NCI-H187 (cell line): Measurements from ENCODE around the gene SLC39A5.

Experiments used
- DNase-seq, 2 experiments: peaks; one replicate each; lab custom pipeline; 2025; lab: John Stamatoyannopoulos, UW

The SLC39A5 gene

DNA sequence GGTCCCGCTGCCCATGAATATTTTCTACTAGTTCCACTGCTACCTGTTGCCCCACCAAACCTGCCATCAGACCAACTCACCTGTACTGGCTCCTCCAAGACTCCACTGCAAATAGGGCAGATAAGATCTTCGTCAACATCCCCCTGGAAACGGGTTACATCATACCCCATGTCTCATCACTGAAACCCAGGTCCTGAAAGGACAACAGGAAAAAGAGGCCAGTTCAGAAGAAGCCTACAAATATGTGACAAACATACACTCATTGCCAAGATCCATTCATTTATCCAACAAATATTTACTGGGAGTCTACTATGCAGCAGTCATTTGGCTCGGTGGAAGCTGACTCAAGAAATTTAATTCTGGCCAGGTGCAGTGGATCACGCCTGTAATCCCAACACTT lies 16.0 kb upstream of the SLC39A5 start:
- no peak for DNase-seq

DNA sequence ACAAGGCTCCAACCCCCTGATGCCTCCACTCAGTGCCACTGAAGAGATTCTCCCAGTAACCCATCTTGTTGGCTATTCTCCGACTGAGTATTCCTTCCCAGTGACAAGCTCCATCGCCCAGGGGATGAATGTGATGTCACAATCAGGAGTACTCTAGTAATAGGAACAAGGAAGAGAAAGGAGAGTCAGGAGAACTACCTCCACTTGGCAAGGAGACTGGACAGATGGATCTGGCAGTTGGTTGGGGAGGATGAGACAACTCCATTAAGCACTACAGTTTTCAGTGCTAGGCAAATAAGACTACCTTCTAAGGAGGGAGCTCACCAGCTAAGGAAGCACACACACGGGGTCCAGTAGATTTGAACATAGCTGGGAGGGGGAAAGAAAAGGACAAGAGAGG lies 13.4 kb upstream of the SLC39A5 start:
- DNase-seq, result no peak

DNA sequence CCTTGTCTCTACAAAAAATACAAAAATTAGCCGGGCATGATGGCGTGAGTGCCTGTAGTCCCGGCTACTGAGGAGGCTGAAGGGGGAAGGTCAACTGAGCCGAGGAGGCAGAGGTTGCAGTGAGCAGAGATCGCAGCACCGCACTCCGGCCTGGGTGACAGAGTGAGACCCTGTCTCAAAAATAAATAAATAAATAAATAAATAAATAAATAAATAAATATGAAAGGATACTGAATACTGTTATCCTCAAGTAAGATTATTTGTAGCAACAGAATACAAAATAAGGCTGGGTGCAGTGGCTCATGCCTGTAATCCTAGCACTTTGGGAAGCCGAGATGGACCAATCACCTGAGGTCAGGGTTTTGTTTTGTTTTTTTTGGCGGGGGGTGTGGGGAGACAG lies 10.0 kb upstream of the SLC39A5 start:
- no peak for DNase-seq

DNA sequence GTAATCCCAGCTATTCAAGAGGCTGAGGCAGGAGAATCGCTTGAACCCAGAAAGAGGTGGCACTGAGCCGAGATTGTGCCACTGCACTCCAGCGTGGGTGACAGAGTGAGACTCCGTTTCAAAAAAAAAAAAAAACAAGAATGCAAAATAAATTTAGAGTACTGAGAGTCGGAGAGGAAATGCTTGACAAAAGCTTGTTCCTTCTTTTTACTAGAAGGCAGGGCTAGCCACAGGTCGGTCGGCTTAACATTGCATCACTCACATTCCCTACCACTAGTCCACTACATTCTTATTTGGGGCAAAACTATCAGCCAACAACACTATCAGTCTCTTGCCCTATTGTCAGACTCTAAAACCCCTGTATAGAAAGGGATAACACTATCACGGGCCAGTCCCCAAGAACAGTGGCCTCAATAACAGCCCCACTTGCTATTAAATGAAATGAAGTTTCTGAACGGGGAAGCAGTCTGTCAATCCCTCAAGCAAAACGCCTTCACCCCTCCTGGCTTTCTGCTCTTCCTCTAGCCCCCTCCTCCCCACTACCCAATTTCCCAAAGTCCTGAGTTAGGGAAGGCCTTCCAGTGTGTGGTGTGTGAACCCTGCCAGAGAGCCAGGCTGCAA lies 9.1 kb upstream of the SLC39A5 start:
- no peak for DNase-seq

DNA sequence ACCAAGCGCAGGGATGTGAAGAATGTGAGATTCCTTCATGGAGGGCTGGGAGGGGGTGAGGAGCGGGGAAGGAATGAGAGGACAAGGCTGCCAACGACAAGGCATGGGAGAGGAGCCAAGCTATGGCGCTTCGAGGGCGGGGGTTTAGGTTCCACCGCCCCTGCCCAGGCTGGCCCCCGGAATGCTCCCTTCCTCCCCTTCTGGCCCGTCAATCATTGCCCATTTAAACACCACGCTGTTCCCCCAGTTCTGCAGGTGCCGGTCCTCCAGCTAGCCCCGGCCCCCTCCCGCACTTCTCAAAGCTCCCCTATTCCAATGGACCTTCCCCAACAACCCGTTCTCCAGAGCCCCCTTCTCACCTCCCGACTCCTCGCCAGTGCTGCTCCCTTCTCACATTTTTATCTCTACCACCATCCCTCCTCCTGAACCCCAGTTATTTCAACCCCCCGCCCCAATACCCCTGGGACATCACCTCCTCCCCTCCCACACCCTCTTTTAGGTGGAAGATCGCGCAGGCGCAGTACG lies 8.6 kb upstream of the SLC39A5 start:
- no peak for DNase-seq

DNA sequence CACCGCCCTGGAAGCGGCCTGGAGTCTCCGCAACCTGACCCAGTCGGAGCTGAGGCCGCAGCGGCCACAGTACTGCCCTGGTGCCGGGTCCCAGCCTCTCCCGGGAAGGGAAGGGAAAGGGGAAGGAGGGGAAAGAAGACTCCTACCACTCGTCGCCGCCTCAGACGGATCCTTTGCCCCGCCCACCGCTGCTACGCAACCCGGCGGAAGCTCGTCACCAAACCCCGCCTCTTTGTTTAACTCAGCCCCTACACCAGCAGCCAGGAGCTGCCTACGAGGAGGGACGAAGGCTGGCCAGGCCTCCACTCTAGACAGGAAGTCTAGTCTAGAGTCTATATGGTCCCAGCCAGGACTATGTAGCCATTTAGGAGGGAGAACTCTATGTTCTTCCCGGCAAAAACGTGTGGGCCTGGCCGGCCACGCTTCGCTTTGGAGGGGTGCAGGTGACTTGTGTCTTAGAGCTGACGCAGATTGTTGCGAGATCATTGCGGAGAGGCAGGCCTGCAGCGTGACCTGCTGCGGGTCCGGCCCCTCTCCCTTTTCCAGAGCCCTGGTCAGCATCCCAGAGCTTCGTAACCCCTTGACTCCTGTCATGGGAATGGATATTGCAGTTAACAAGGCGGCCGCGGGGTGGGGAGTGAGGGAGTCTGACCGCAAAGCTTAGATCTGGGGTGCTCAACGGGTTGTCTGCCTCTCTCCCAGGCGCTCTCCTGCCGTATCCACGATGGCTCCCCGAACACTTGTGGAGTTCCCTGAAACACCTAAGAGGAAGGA lies 7.9 kb upstream of the SLC39A5 start, which contains the start of gene RNF41:
RNF41 (minus strand) TSS at position 166 of the 774 bp plus-strand sequence. CDS start 7,875 bp downstream, outside the sequence.
- DNase-seq, result peak; percentile 95 to 97

DNA sequence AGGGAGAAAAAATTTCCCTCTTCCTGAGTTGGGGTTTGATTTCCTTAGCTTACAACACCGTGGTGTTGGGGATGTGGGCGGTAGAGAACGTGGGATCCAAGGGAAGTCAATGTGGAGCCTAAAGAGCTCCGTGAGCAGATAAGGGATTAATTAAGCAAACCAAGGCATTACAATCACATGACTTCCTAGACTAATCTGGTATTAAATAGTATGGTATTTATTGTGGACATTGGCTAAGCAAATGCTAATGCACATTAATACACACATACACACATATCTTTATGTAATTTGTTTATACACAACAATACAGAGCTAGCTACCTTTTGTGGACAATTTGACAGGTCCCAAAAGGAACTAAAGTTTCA lies 7.3 kb upstream of the SLC39A5 start:
- DNase-seq, result peak in 1 of 2 experiments; percentile 46

DNA sequence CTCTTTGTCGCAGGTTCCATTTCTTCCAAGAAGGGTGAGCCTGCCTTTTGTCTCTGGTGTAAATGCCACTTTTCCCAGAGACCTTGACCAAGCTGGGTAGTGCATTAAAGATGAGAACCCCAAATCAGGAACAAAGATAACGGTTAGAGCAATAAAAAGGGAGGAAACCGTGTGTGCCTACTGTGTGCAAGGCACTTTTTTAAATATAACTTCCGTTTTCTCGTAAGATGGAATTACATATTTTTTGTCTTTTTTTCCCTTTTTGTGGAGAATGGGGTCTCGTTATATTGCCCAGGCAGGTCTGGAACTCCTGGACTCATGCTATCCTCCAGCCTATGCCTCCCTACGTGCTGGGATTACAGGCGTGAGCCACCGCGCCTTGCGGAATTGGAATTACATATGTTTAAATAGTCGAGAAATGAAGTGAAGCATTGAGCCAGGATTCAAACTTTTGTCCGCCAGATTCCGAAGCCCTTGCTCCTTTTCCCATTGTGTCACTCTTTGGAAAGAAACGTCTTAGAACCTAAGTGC lies 6.2 kb upstream of the SLC39A5 start:
- DNase-seq, result no peak

DNA sequence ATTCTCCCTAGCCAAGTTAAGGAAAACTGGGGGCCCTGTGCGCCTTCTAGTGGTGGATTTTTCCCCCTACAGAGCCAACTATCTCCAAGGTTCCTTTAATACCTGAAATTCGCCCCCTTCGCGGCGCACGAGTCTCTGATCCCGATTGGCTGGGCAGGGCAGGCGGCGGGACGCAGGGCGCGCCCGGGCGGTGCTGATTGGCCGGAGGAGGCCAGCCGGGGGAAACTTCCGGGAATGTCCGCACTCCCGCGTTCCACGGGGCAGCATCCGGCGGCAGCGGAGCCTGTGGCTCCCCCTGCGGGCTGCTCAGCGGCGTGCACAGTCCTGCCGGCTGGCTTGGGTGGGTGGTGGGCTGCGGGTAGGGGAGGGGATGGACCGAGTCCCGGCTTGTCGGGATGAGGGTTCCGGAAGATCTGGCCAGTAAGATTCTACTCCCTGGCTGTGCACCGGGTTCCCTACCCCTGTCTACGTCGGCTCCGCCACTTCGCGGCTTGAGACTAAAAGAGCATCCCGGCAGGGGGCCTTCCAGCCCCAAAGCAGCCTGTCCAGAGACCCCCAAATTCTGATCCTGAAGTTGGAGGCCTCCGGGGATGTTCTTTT lies 5.6 kb upstream of the SLC39A5 start, which contains the start of gene NABP2:
NABP2 (plus strand) TSS at position 241 of the 600 bp plus-strand sequence. CDS start 515 bp downstream, outside the sequence.
- DNase-seq, result peak; percentile 95 to 96

DNA sequence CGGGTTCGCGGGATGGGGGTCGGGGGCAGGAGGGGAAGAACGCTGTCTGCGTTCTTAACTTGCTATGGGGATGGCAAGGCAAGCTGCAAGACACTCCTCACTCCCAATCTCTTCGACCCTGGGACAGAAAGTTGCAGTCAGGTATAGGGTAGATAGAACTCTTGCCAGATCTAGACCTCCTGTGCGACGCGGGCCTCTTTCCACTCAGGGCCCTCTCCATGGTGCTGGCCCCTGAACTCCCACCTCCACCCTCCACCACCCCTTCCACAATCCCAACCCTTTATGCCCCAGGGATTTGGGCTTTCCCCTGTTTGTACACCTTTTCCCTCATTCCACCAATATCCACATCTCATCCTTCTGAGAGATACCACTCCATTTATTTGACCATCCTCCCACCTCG lies 4.9 kb upstream of the SLC39A5 start:
- DNase-seq, result no peak

DNA sequence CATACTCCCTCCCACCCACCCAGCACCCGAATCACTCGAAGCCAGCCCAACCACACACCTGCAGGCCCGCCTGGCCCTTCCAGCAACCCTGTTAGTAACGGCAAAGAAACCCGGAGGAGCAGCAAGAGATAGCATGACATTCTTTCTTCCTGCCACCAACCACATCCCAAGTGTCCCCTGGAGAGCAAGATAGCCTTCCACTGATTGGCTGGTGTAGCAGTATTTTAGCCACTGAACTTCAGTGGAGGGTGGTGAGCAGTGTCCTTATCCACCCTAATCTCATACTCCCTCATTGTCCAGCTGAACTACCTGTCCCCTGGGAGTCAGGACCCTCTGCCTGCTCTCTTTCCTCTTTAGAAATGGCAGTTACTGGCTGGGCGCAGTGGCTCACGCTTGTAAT lies 769 bp upstream of the SLC39A5 start:
- DNase-seq, result no peak

DNA sequence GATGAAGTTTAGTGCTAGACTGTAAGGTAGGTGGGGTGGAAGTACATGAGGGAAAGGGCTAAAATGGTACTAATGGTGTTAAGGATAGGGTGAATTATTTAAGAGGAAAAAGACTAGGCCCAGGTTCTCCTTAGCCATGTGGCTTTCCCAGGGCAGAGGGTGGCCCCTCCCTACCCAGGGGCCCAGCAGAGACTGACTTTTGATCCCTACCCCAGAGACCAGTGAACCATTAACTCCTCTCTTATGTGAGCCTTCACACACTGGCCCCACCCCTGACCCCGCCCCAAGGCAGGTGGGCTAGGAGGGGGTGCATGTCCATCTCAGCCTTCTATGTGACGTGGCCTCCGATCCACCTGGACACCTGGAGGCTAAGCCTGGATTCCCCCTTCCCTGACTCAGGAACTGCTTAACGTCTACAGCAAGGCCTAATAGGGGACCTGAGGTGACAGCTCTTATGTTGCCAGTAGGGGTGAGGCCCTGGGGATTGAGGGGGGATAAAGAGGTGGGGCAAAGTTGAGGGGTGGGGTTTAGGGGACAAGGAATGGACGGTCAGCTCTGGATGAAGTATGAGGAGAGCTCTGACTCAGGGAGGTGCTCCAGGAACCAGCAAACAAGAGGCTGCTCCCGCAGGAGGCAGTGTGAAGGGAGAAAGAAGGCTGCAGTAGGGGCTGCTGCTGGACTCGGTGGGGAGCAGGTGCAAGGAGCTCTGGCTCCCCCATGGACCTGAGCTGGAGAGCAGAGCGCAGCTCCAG lies 757 bp downstream of the SLC39A5 start:
- DNase-seq, result no peak

DNA sequence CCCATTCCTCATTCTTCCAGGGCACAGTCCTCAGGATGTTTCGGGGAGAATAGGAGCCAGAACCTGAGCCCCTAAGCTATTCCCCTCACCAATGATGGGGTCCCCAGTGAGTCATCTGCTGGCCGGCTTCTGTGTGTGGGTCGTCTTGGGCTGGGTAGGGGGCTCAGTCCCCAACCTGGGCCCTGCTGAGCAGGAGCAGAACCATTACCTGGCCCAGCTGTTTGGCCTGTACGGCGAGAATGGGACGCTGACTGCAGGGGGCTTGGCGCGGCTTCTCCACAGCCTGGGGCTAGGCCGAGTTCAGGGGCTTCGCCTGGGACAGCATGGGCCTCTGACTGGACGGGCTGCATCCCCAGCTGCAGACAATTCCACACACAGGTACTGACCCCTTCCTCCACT lies 1.3 kb downstream of the SLC39A5 start:
- no peak for DNase-seq

DNA sequence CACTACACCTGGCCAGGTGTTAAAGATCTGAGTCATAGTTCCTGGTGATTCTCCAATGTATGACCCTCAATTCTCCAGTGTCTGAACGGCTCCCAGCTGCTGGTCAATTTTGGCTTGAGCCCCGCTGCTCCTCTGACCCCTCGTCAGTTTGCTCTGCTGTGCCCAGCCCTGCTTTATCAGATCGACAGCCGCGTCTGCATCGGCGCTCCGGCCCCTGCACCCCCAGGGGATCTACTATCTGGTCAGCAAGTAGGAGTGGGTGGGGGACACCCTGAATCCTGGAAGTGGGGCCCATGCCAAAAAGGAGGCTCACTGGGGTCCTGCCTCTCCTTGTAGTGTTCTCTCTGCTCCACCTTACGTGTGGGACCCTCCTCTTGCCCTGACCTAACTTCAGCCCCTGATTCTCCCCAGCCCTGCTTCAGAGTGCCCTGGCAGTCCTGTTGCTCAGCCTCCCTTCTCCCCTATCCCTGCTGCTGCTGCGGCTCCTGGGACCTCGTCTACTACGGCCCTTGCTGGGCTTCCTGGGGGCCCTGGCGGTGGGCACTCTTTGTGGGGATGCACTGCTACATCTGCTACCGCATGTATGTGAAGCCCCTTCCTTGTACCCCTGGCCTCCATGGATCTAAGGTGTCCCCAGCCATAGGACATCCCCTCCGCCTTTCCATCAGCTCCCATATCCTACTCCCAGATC lies 5.0 kb downstream of the SLC39A5 start:
- DNase-seq, result no peak

DNA sequence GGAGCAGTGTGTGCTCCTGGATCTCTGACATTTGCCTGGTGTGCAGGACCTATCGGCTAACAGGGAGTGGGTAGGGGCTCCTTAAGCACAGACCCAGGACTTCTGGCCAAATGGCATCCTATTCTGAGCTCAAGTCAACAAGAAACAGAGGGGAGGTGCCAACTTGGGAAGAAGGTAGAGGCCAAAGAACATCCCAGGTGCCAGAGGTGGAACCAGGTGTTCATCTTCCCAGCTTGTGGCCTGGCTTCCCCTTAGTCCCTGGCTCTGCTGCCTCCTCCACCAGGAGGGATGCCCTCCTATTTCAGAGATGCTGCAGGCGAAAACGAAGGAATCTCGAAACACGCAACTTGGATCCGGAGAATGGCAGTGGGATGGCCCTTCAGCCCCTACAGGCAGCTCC lies 6.2 kb downstream of the SLC39A5 start:
- DNase-seq, result no peak

DNA sequence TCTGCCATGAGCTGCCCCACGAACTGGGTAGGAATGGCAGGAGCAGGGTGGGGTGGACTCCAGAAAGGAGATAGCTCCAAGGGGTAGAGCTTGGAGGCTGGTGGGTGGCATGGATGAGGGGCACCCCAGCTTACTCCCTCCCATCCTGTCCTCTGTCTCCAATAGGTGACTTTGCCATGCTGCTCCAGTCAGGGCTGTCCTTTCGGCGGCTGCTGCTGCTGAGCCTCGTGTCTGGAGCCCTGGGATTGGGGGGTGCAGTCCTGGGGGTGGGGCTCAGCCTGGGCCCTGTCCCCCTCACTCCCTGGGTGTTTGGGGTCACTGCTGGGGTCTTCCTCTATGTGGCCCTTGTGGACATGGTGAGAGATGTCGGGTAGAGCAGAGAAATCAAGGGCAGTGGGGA lies 7.1 kb downstream of the SLC39A5 start:
- DNase-seq, result no peak

DNA sequence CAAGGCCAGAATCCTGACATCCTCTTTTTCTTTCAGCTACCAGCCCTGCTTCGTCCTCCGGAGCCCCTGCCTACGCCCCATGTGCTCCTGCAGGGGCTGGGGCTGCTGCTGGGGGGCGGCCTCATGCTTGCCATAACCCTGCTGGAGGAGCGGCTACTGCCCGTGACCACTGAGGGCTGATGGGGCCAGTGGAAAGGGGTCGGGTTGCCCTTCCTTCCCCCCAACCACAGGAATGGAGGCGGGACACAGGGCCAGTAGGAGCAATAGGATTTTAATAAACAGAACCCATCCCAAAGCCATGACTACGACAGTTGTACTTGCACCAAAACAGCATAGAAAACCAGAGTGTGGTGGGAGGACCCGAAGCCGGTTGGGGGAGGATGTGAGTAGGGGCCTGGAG lies 7.7 kb downstream of the SLC39A5 start:
- DNase-seq, result no peak

DNA sequence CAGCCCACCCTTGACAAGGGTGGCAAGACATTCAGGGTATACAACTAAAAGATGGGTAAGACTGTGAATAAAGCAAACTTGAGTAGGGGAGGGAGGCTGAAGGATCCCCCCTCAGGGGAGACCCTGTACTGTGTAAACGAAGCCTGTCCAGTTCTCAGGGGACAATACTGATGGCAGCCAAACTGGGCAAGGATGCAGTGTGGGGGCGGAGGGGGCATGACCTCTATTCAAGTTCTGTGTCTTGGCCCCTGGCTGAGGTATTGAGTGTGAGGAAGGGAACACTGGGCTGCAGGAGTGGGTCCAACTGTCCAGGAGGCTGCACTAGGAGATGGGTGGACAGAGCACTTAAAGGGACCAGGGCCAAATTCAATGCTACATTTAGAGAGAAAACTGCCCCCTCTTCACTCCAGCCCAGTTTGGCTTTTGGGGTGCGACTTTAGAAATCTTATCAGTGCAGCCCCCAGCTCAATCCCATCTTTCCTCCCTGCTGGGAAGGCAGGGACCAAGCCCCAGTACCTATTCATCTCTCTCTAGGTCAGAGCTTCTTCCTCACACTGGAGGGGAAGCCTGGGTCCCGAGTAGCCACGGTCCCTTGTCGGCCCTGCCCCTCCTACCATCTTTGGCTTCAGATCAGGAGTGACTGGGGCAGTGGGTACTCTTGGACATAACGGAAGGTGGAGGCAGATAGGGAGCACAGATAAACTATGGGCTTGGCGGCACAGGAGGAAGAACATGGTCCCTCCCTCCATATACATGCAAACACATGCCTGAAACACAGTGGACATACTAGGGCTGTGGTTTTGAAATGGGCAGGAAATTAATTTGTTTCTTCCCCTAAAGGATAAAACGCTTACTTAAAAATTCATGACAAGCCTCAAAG lies 11.8 kb downstream of the SLC39A5 start:
- no peak for DNase-seq

DNA sequence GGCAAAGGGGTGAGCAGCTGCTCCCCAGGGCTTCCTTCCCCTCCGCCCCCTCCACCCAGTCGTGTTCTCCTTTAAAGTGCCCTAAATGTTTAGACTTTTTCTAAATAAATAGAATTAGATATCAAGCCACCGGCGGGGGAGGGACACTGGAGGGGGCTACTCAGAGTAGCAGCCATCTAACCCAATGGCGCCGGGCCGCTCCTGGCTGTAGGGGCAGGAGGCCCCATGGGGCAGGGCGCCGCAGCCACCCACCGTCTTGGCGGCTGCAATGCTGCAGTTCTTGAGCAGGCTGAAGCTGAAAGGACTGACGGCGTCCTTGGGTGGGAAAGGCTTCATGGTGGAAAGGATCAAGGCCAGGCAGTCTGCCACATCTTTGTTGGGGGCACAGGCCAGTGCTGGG lies 13.1 kb downstream of the SLC39A5 start:
- no peak for DNase-seq

DNA sequence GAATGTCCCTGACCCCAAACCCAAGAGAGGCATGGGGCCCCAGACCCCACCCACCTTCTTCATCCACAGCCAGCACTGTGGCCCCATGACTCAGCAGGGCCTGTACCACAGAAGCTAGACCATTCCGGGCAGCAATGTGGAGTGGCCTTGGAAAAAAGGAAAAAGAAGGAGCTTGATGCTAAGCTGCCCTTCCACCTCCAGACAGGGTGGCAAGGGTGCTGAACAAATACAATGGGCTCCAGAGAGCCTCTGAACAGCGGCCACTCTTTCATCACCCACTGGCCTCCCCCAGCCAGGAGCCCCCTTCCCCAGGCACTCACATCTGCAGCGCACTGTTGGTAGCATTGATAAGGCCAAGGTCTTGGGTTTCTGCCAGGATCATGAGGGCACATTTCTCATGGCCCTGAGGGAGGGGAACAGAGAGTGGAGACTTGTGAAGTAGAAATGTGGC lies 13.9 kb downstream of the SLC39A5 start:
- DNase-seq, result no peak
